GM12801 (cell line): ENCODE data around the gene SERP1.

ENCODE experiments used
- TF ChIP-seq, protein P1 (sequence below): IDR thresholded peaks from one replicate; pipeline ENCODE4 v1.5.1; 2011; ENCODE audit warnings: control low read depth; ENCODE audit not compliant: insufficient read length; ENCODE audit errors: extremely low read depth

The SERP1 gene

DNA sequence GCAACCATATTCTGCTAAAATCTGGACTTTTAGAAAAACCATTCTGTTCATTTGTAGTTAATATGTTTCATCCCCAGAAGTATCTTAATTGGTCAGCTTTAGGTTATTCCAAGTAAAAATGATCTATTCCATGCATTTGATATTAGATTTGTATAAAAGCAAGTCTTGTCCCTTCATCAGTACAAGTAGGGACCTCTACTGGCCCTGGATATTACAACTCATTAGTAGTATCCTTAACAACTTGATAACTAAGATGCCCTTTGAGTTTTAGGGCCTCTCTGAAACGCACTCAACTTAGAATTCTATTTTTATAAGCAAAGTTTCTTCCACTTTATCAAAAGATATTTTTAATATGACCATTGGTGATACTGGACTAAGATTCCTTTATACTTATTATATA, 31.6 kb upstream of the SERP1 start:
- TF ChIP-seq, protein P1, sequence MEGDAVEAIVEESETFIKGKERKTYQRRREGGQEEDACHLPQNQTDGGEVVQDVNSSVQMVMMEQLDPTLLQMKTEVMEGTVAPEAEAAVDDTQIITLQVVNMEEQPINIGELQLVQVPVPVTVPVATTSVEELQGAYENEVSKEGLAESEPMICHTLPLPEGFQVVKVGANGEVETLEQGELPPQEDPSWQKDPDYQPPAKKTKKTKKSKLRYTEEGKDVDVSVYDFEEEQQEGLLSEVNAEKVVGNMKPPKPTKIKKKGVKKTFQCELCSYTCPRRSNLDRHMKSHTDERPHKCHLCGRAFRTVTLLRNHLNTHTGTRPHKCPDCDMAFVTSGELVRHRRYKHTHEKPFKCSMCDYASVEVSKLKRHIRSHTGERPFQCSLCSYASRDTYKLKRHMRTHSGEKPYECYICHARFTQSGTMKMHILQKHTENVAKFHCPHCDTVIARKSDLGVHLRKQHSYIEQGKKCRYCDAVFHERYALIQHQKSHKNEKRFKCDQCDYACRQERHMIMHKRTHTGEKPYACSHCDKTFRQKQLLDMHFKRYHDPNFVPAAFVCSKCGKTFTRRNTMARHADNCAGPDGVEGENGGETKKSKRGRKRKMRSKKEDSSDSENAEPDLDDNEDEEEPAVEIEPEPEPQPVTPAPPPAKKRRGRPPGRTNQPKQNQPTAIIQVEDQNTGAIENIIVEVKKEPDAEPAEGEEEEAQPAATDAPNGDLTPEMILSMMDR = no peak

DNA sequence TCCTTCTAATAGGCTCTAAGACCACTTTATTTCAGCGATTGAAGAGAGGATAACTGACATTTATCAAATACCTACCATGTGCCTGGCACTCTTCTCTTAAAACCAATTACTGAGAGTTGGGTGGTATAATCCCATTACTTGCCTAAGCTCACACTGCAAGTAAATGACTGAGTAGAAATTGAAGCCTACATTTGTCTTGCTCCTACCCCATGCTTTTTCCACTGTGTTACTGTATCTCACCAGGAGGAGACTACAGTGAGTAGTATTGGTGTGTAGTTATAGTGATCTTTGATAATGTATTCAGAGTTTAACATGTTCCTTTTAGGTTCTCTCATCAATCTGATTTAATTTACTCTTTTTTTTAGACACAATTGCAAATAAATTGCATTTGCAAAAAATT, 21.0 kb upstream of the SERP1 start:
- TF ChIP-seq, protein P1 = no peak

DNA sequence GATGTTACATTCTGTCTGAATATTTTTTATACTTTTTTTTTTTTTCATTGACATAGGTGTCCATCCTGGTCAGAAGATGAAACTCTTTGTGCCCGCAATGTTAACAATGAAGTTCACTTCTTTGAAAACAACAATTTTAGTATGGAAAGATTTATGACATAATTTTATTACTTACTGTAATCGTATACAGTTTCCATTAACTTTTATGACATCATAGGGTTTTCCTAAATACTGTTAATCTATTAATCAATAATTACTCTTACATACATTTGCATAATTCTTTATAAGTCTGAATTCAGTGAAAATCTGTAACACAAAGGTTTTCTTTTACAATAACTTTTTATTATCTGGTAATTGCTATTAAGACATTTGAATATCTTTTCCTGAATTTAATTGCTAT, 17.9 kb upstream of the SERP1 start:
- TF ChIP-seq, protein P1 = no peak

DNA sequence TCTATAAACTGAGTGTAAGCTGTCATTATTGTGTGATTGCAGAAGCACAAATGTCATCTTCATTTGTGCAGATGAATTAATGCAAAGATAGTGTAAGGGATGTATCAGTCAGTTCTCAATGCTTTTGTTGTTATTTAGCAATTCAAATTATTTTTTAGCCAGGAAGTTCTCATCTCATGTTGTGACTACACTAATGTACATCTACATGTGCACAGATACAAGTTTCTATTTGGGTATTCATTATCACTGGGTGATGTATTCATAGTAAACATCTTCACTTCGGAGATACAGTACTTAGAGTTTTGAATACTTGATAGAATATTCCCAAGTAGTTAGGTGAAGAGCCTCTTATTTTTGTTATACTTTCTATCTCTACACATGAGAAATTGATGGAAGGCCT, 11.4 kb upstream of the SERP1 start:
- TF ChIP-seq, protein P1 = no peak

DNA sequence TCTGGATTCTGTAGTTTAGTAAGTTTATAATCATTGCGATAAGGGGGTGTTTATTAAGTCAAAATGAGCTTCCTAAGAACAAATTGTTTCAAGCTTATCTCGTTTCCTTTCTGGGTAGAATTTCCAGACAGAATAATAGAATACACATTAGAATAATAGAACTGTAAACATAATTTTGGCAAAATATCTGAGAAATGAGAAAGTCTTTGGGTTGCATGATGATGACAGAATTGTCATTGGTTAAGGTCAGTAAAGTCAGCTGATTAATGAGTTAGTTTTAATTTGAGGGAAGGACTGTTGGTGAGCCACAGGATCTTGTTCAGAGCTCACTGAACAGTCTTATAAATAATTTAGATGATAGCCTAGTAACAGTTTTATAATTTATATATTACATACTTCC, 10.5 kb upstream of the SERP1 start:
- TF ChIP-seq, protein P1 = no peak

DNA sequence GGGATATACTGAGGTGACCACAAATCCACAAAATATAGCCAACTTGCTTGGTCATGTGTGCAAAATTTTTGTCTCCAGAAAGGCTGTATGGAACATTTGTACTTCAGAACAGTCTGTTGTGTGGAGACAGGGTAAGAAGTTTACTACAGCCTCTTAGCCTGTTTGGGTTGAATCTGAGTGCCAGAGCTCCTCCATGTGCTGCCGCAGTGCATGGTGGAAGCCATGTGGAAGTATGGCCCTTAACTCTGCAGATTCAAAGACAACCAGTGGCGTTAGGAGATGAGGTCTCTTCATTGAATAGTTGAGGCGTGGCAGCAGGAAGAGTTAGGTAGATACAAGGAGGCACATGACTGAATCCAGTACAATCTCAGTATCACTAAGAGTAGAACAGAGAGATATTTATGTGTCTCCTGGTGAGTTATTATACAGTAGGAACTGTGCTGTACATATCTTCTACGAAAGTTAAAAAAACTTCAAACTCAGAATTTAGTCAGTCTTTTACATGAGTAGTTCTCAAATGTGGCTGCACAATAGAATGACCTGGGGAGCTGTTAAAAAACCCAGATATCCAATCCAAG, 9.7 kb upstream of the SERP1 start:
- TF ChIP-seq, protein P1 = no peak

DNA sequence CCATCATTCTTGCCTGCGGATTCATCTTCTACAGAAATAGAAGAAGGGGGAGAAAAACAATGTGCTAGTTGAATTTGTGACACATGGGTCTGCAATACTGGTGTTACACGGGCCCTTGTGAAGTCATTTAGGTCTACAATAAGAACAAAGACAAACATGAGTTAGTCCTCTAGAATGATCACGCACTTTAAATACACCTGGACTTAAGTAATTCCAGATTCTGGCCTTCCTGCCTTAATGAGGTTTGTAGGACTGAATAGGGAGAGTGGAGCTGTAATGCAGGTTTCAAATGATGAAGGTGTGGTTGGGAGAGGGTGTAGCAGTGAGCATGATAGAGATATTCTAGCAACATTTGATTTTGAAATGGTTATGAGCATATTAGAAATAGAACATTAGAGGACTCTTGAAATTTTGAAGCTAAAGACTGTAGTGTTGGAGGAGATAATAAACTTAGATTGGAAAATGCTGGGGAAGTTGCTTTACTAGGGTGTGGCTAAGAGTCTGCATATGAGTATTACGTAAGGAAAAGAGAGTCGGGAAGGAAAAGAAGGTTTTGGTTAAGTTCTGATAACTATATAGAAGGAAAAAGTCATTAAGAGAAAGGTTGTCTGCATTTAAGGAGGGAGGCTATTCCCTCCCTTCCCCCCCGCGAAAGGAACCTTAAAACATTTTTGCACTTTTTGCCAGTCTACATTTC, 897 bp upstream of the SERP1 start:
- TF ChIP-seq, protein P1 = no peak
